OCI-LY1 (cell line): Measurements from ENCODE around the gene NEGR1.

Experiments
- H2AFZ ChIP-seq: fragments of 200-600 bp; sonication (generic), shearing (Covaris generic); 2 replicates; pipeline ENCODE4 v1.6.0; 2014; ENCODE audit warnings: antibody characterized with exemption, mild to moderate bottlenecking, low read length
- H3F3A ChIP-seq: fragments of 200-600 bp; sonication (generic), shearing (Covaris generic); 2 replicates; pipeline ENCODE4 v1.6.0; 2014; ENCODE audit warnings: mild to moderate bottlenecking, antibody characterized with exemption, low read length, moderate library complexity; ENCODE audit not compliant: insufficient read depth
- H3K27ac ChIP-seq: fragments of 200-600 bp; sonication (generic); 2 replicates; pipeline ENCODE4 v1.5.1; 2014; ENCODE audit warnings: low read length, mixed run types, mild to moderate bottlenecking, low read depth; ENCODE audit not compliant: poor library complexity, severe bottlenecking
- H3K27me3 ChIP-seq: fragments of 200-600 bp; sonication (generic); 2 replicates; pipeline ENCODE4 v1.6.0; 2014; ENCODE audit warnings: antibody characterized with exemption, mild to moderate bottlenecking, low read length, moderate library complexity; ENCODE audit not compliant: insufficient read depth
- H3K36me3 ChIP-seq: fragments of 200-600 bp; sonication (generic); 2 replicates; pipeline ENCODE4 v1.6.1; 2014; ENCODE audit warnings: mild to moderate bottlenecking, antibody characterized with exemption, low read length, moderate library complexity, mixed read lengths; ENCODE audit not compliant: insufficient read depth
- H3K4me1 ChIP-seq: fragments of 200-600 bp; sonication (generic); 2 replicates; pipeline ENCODE4 v1.5.1; 2014; ENCODE audit warnings: mild to moderate bottlenecking, low read length, moderate library complexity; ENCODE audit not compliant: insufficient read depth, severe bottlenecking
- H3K4me2 ChIP-seq: fragments of 200-600 bp; sonication (generic), shearing (Covaris generic); 2 replicates; pipeline ENCODE4 v1.6.1; 2014; ENCODE audit warnings: low read length
- H3K4me3 ChIP-seq: fragments of 200-600 bp; sonication (generic); 2 replicates; pipeline ENCODE4 v1.5.1; 2014; ENCODE audit warnings: low read length, low read depth, mild to moderate bottlenecking, mixed read lengths; ENCODE audit not compliant: poor library complexity, severe bottlenecking
- H3K79me2 ChIP-seq: fragments of 200-600 bp; shearing (Covaris generic); 2 replicates; pipeline ENCODE4 v1.6.1; 2016; ENCODE audit warnings: mixed run types, low read length, mixed read lengths; ENCODE audit not compliant: insufficient read depth
- H3K9ac ChIP-seq: fragments of 200-600 bp; sonication (generic), shearing (Covaris generic); 2 replicates; pipeline ENCODE4 v1.6.1; 2014; ENCODE audit warnings: mild to moderate bottlenecking, low read length, mixed read lengths
- H3K9me2 ChIP-seq: fragments of 200-600 bp; sonication (generic), shearing (Covaris generic); 2 replicates; pipeline ENCODE4 v1.6.1; 2014; ENCODE audit warnings: low read depth, mild to moderate bottlenecking, low read length, mixed read lengths
- H3K9me3 ChIP-seq: fragments of 200-600 bp; shearing (Covaris generic); 2 replicates; pipeline ENCODE4 v1.6.1; 2014; ENCODE audit warnings: low read length, mixed read lengths
- H4K20me1 ChIP-seq: fragments of 200-600 bp; sonication (generic), shearing (Covaris generic); 2 replicates; pipeline ENCODE4 v1.6.0; 2016; ENCODE audit warnings: mild to moderate bottlenecking, low read length; ENCODE audit not compliant: insufficient read depth
- CTCF ChIP-seq: fragments of 200-600 bp; sonication (generic), shearing (Covaris generic); IDR thresholded peaks from 2 replicates; pipeline ENCODE4 v1.5.1; 2017; ENCODE audit warnings: mild to moderate bottlenecking, antibody characterized with exemption, low read length, moderate library complexity, mixed read lengths
- EZH2 ChIP-seq: fragments of 200-600 bp; sonication (generic), shearing (Covaris generic); IDR thresholded peaks from 2 replicates; pipeline ENCODE4 v1.8.0; 2017; ENCODE audit warnings: borderline replicate concordance, mixed run types, mild to moderate bottlenecking, antibody characterized with exemption, low read length, moderate library complexity, mixed read lengths

NEGR1 gene

DNA sequence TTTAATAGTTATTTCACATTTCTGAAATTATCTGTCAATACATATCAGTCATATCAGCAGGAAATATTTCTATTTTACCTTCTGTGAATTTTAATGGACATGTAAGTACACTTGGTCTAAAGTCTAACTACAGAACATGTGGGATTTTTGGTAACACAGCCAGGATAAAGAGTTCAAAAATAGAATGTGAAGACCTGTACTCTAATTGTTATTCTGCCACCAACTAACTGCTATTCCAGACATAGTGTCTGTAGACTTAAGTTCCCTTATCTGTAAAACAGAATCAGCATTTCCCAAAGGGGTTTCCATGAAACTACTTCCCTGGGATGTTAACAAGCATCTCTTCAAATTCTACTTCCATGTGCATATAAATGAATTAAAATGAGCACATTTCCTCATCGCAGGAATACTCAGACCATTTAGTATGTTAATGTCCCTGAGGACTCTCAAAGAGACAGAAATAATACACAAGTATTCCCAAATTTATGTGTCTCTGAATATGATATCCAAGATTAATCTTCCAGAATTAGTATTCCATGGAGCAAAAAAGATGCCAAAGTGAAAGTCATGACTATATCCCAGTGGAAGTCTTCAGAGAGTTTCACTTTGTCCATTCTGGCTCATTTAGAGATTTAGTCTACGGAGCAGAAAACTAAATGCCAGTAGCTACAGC lies 325.6 kb downstream of the NEGR1 start:
- H3K36me3 ChIP-seq, result no peaks in the 10 kb centered on the region
- no peak overlapping the region for H3K9ac ChIP-seq
- no peak overlapping the region for H3K4me3 ChIP-seq
- no peak overlapping the region for H3K4me2 ChIP-seq
- H4K20me1 ChIP-seq, result no peaks in the 10 kb centered on the region
- H3K79me2 ChIP-seq, result no peaks in the 10 kb centered on the region
- no peak overlapping the region for H2AFZ ChIP-seq
- no peaks in the 10 kb centered on the region for H3F3A ChIP-seq
- no peak overlapping the region for H3K27ac ChIP-seq
- TF ChIP-seq CTCF (no peak), EZH2 (no peak)
- no peaks in the 10 kb centered on the region for H3K4me1 ChIP-seq
- H3K9me3 ChIP-seq, result no peaks in the 10 kb centered on the region
- H3K27me3 ChIP-seq, result no peaks in the 10 kb centered on the region
- no peaks in the 10 kb centered on the region for H3K9me2 ChIP-seq

DNA sequence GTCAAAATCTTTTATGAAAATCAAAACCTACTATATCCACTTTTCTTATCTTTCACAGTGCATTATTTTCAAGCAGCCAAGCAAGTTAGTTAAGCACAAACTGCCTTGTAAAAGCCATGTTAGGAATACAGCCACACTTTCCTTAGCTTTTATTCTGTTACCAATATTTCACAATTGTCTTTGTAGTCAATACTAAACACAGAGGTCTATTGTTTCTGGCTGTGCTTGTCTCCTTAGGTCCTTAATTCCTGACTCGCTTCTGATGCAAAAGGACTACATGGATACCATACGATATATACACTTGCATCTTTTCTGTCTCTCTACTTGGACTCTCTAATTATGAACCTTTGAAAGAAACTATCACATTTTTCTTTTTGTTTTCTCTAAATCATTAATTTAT lies 331.8 kb downstream of the NEGR1 start:
- no peak for TF ChIP-seq EZH2
- no peak for TF ChIP-seq CTCF
- Histone ChIP-seq H4K20me1 (no peaks in the 10 kb centered on the region), H3K4me1 (no peaks in the 10 kb centered on the region), H3K9me3 (no peaks in the 10 kb centered on the region), H3K9ac (no peak overlapping the region), H3K4me3 (no peak overlapping the region), H3K36me3 (no peaks in the 10 kb centered on the region), H3K27me3 (no peaks in the 10 kb centered on the region), H3F3A (no peaks in the 10 kb centered on the region), H3K27ac (no peak overlapping the region), H3K79me2 (no peaks in the 10 kb centered on the region), H2AFZ (no peak overlapping the region), H3K9me2 (no peaks in the 10 kb centered on the region), H3K4me2 (no peak overlapping the region)

- TF ChIP-seq CTCF (no peak), EZH2 (no peak)
- H3K27me3 ChIP-seq, result no peaks in the 10 kb centered on the region
- H3K9ac ChIP-seq, result no peak overlapping the region
- no peaks in the 10 kb centered on the region for H3K79me2 ChIP-seq
- no peak overlapping the region for H2AFZ ChIP-seq
- H3K4me3 ChIP-seq, result no peak overlapping the region
- H3K9me2 ChIP-seq, result no peaks in the 10 kb centered on the region
- H3K9me3 ChIP-seq, result no peaks in the 10 kb centered on the region
- no peak overlapping the region for H3K4me2 ChIP-seq
- no peaks in the 10 kb centered on the region for H3K4me1 ChIP-seq
- H3K27ac ChIP-seq, result no peak overlapping the region
- no peaks in the 10 kb centered on the region for H3K36me3 ChIP-seq
- no peaks in the 10 kb centered on the region for H3F3A ChIP-seq
- no peaks in the 10 kb centered on the region for H4K20me1 ChIP-seq
Measured at GRCh38 chr1:71949681-71950080, 332.7 kb downstream of the NEGR1 start.
